Measurements from ENCODE around the gene TNS1.

DNA sequence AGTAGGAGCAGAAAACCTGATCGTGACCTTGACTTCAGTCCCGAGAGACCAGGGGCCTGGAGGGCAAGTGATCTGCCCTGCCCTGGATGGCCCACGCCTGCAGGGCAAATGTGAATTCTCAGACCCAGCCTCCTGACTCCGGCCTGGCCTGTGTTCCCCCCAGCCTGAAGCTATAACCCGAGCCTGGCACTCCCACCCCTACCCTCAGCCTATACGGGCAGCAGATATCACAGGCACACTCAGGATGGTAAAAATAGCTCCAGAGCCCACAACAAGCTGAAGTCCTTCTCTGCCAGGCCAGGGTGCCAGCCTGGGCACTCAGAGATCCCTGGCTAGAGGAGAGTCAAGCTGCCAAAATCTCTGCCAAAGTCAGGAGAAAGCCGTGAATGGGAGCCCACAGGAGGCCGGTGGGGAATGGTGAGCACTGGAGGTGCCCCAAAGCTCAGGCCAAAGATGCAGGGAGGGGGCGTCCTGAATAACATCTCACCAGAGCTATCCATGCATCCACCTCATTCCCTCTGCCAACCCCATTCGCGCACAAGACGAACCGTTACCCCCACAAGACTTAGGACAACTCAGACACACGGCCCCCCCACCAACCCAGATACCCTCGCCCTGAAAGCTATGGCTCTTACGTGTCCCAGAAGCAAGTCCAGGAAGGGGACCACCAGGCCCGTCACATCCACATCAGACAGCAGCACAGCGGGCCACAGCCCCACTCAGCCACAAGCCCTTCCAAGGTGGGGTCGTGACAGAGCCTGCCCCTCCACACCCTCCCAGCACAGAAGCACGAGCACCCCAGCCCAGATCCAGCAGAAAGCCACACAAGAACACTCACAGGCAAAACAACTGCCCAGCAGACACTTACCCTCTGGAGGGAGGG is 144.9 kb downstream of the TNS1 start:
- TF ChIP-seq, protein P1, sequence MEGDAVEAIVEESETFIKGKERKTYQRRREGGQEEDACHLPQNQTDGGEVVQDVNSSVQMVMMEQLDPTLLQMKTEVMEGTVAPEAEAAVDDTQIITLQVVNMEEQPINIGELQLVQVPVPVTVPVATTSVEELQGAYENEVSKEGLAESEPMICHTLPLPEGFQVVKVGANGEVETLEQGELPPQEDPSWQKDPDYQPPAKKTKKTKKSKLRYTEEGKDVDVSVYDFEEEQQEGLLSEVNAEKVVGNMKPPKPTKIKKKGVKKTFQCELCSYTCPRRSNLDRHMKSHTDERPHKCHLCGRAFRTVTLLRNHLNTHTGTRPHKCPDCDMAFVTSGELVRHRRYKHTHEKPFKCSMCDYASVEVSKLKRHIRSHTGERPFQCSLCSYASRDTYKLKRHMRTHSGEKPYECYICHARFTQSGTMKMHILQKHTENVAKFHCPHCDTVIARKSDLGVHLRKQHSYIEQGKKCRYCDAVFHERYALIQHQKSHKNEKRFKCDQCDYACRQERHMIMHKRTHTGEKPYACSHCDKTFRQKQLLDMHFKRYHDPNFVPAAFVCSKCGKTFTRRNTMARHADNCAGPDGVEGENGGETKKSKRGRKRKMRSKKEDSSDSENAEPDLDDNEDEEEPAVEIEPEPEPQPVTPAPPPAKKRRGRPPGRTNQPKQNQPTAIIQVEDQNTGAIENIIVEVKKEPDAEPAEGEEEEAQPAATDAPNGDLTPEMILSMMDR (IDR thresholded peaks at IDR 0.05) = no peak
- TF ChIP-seq TCF7L2 (IDR thresholded peaks at IDR 0.05; ENCODE audit: low read depth, low read length) (no peak), POLR2AphosphoS5 (IDR thresholded peaks at IDR 0.05; ENCODE audit: low read depth, low read length) (no peak), SIN3A (IDR thresholded peaks at IDR 0.05; ENCODE audit: borderline replicate concordance, insufficient read depth, low read depth, low read length) (no peak)
- TF ChIP-seq, protein P2, sequence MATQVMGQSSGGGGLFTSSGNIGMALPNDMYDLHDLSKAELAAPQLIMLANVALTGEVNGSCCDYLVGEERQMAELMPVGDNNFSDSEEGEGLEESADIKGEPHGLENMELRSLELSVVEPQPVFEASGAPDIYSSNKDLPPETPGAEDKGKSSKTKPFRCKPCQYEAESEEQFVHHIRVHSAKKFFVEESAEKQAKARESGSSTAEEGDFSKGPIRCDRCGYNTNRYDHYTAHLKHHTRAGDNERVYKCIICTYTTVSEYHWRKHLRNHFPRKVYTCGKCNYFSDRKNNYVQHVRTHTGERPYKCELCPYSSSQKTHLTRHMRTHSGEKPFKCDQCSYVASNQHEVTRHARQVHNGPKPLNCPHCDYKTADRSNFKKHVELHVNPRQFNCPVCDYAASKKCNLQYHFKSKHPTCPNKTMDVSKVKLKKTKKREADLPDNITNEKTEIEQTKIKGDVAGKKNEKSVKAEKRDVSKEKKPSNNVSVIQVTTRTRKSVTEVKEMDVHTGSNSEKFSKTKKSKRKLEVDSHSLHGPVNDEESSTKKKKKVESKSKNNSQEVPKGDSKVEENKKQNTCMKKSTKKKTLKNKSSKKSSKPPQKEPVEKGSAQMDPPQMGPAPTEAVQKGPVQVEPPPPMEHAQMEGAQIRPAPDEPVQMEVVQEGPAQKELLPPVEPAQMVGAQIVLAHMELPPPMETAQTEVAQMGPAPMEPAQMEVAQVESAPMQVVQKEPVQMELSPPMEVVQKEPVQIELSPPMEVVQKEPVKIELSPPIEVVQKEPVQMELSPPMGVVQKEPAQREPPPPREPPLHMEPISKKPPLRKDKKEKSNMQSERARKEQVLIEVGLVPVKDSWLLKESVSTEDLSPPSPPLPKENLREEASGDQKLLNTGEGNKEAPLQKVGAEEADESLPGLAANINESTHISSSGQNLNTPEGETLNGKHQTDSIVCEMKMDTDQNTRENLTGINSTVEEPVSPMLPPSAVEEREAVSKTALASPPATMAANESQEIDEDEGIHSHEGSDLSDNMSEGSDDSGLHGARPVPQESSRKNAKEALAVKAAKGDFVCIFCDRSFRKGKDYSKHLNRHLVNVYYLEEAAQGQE (IDR thresholded peaks at IDR 0.05; ENCODE audit: insufficient read depth in 1 of 2, low read depth in 2 of 2, low read length in 1 of 2) = no peak

Measured in Panc1 (cell line).